ENCODE results near the gene CCDC106. TPM values are rescaled to one million over a fixed set of nuclear protein-coding genes. Genes with fewer than 3 reads are reported as not detected.

The CCDC106 gene
- total RNA-seq, 1 donor from 2014 or later = 14.0 TPM

GRCh38 chr19:55695511-55696290, 47.7 kb downstream of the CCDC106 start:
- H3K36me3 Mint-ChIP-seq (ENCODE audit: low read depth) = peaks cover 70% of the 10 kb centered on the region
- H3K4me1 Mint-ChIP-seq = no peaks in the 10 kb centered on the region
- no peak overlapping the region for H3K4me3 Mint-ChIP-seq
- ChIA-PET POLR2A (no interaction called here), CTCF (no interaction called here)
- intact Hi-C loops (cut with micrococcal nuclease) = no loop called here
- H3K27ac Mint-ChIP-seq = no peak overlapping the region
- ATAC-seq (ENCODE audit: low read depth) (no peak), DNase-seq (no peak)
- no peaks in the 10 kb centered on the region for H3K9me3 Mint-ChIP-seq
- TF ChIP-seq CTCF (IDR thresholded peaks at IDR 0.05) = no peak
- no peaks in the 10 kb centered on the region for H3K27me3 Mint-ChIP-seq

- Mint-ChIP-seq H3K27ac (no peak overlapping the region), H3K27me3 (no peaks in the 10 kb centered on the region), H3K4me1 (no peaks in the 10 kb centered on the region), H3K9me3 (no peaks in the 10 kb centered on the region), H3K36me3 (ENCODE audit: low read depth) (peaks cover 64% of the 10 kb centered on the region), H3K4me3 (no peak overlapping the region)
- intact Hi-C loops (cut with micrococcal nuclease) = no loop called here
- POLR2A ChIA-PET = no interaction called here
- CTCF ChIA-PET = no interaction called here
- ATAC-seq (ENCODE audit: low read depth) (no peak), DNase-seq (no peak)
- no peak for TF ChIP-seq CTCF (IDR thresholded peaks at IDR 0.05)
These were observed 48.5 kb downstream of the CCDC106 start for GRCh38 chr19:55696301-55697068.

GRCh38 chr19:55697069-55697440, 49.0 kb downstream of the CCDC106 start:
- DNase-seq (no peak), ATAC-seq (ENCODE audit: low read depth) (no peak)
- no peaks in the 10 kb centered on the region for H3K4me1 Mint-ChIP-seq
- TF ChIP-seq CTCF (IDR thresholded peaks at IDR 0.05) = no peak
- H3K4me3 Mint-ChIP-seq = no peak overlapping the region
- ChIA-PET POLR2A (no interaction called here), CTCF (no interaction called here)
- H3K9me3 Mint-ChIP-seq = no peaks in the 10 kb centered on the region
- intact Hi-C loops (cut with micrococcal nuclease) = no loop called here
- no peak overlapping the region for H3K27ac Mint-ChIP-seq
- no peaks in the 10 kb centered on the region for H3K27me3 Mint-ChIP-seq
- peaks cover 62% of the 10 kb centered on the region for H3K36me3 Mint-ChIP-seq (ENCODE audit: low read depth)

GRCh38 chr19:55697698-55698097, 49.7 kb downstream of the CCDC106 start:
- H3K4me1 Mint-ChIP-seq = no peaks in the 10 kb centered on the region
- CTCF ChIA-PET = no interaction called here
- no peak for ATAC-seq (ENCODE audit: low read depth)
- H3K4me3 Mint-ChIP-seq = no peak overlapping the region
- no peaks in the 10 kb centered on the region for H3K9me3 Mint-ChIP-seq
- POLR2A ChIA-PET = no interaction called here
- intact Hi-C loops (cut with micrococcal nuclease) = no loop called here
- TF ChIP-seq CTCF (IDR thresholded peaks at IDR 0.05) = no peak
- peaks cover 66% of the 10 kb centered on the region for H3K36me3 Mint-ChIP-seq (ENCODE audit: low read depth)
- no peaks in the 10 kb centered on the region for H3K27me3 Mint-ChIP-seq
- H3K27ac Mint-ChIP-seq = no peak overlapping the region
- DNase-seq = no peak

DNA sequence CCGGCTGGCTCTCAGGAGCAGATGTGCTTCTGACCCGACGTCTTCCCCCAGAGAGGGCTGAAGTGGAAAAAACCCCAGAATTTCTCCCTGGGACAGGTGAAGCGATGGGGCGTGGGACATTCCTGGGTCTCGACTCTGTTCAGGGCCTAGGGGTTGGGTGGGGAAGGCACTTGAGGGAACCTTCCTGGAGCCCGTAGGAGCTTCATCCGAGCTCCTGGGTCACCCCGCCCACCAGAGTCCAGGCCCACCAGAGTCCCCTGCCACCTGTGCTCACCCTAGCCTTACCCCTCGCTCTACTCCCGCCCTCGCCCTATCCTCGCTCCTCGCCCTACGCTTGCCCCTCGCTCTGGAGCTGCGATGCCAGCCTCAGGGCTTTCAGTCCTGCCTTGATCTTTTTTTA, 50.2 kb downstream of the CCDC106 start:
- H3K27ac Mint-ChIP-seq = no peak overlapping the region

More for the DNA sequence above, 50.2 kb downstream of the CCDC106 start:
- intact Hi-C loops (cut with micrococcal nuclease) = no loop called here
- H3K27me3 Mint-ChIP-seq = no peaks in the 10 kb centered on the region
- H3K4me1 Mint-ChIP-seq = no peaks in the 10 kb centered on the region
- TF ChIP-seq CTCF (IDR thresholded peaks at IDR 0.05) = no peak
- H3K36me3 Mint-ChIP-seq (ENCODE audit: low read depth) = peaks cover 65% of the 10 kb centered on the region
- CTCF ChIA-PET = no interaction called here
- H3K9me3 Mint-ChIP-seq = no peaks in the 10 kb centered on the region
- DNase-seq = no peak
- no peak for ATAC-seq (ENCODE audit: low read depth)
- no peak overlapping the region for H3K4me3 Mint-ChIP-seq
- POLR2A ChIA-PET = no interaction called here
